Measurements from ENCODE around the gene SIKE1. TPM values are rescaled to one million over a fixed set of nuclear protein-coding genes. Genes with fewer than 3 reads are reported as not detected.

SIKE1 gene
- total RNA-seq, 1 experiment from 2014 or later, result 61.9 TPM

- H3K27me3 ChIP-seq (ENCODE audit: insufficient read depth, low read depth), result no peaks in the 10 kb centered on the region
- no peaks in the 10 kb centered on the region for H3K4me1 ChIP-seq (replicated peaks; ENCODE audit: insufficient read depth)
- H4K20me1 ChIP-seq (ENCODE audit: insufficient read depth), result no peaks in the 10 kb centered on the region
- ChIA-PET CTCF (no interaction called here), POLR2A (ENCODE audit: unreplicated experiment) (interaction anchor here (0.6 to 1.0 kb wide), 2 partner anchors 15 to 454 kb away, joined by 4 to 5 read pairs; no protein-coding TSS in a partner anchor)
- H3K9me3 ChIP-seq (ENCODE audit: insufficient read depth, low read depth), result no peaks in the 10 kb centered on the region
- TF ChIP-seq CTCF (conservative IDR thresholded peaks at IDR 0.05) (no peak), EZH2 (IDR thresholded peaks at IDR 0.05; ENCODE audit: low read depth) (no peak)
- no peaks in the 10 kb centered on the region for H3K79me2 ChIP-seq (ENCODE audit: low read depth)
- no peak for DNase-seq
- no peak overlapping the region for H3K27ac ChIP-seq
- H3K4me3 ChIP-seq, result no peak overlapping the region
- no peaks in the 10 kb centered on the region for H3K9me2 ChIP-seq (ENCODE audit: insufficient read depth)
- H3K36me3 ChIP-seq (ENCODE audit: low read depth), result peaks cover 23% of the 10 kb centered on the region
- intact Hi-C loops (cut with micrococcal nuclease; ENCODE audit: unreplicated experiment), result no loop called here
- H2AFZ ChIP-seq, result no peak overlapping the region
- H3K4me2 ChIP-seq, result no peak overlapping the region
- BruUV-seq (replicated peaks), result no TSS peak
- no peaks in the 10 kb centered on the region for H3F3A ChIP-seq (ENCODE audit: insufficient read depth, low read depth)
Measured at GRCh38 chr1:114770989-114771388, 9.5 kb downstream of the SIKE1 start.

GRCh38 chr1:114764689-114765088 lies 15.8 kb downstream of the SIKE1 start:
- Histone ChIP-seq H3K4me1 (replicated peaks; ENCODE audit: insufficient read depth) (no peaks in the 10 kb centered on the region), H3K9me3 (ENCODE audit: insufficient read depth, low read depth) (peaks cover 3% of the 10 kb centered on the region; the same call in 1 of the 2 replicates), H3F3A (ENCODE audit: insufficient read depth, low read depth) (no peaks in the 10 kb centered on the region), H3K27ac (no peak overlapping the region), H3K36me3 (ENCODE audit: low read depth) (no peaks in the 10 kb centered on the region), H3K9me2 (ENCODE audit: insufficient read depth) (no peaks in the 10 kb centered on the region), H3K27me3 (ENCODE audit: insufficient read depth, low read depth) (no peaks in the 10 kb centered on the region), H3K4me3 (no peak overlapping the region), H3K4me2 (no peak overlapping the region), H3K79me2 (ENCODE audit: low read depth) (no peaks in the 10 kb centered on the region), H4K20me1 (ENCODE audit: insufficient read depth) (no peaks in the 10 kb centered on the region), H2AFZ (no peak overlapping the region)
- ChIA-PET CTCF (interaction anchor here (0.6 kb wide), 1 partner anchor 260 kb away, joined by 3 read pairs; no protein-coding TSS in a partner anchor), POLR2A (ENCODE audit: unreplicated experiment) (no interaction called here)
- no peak for DNase-seq
- intact Hi-C loops (cut with micrococcal nuclease; ENCODE audit: unreplicated experiment), result no loop called here
- TF ChIP-seq CTCF (conservative IDR thresholded peaks at IDR 0.05) (peak; percentile 32; the same call in 1 of the 2 replicates), EZH2 (IDR thresholded peaks at IDR 0.05; ENCODE audit: low read depth) (no peak)
- BruUV-seq (replicated peaks), result no TSS peak

GRCh38 chr1:114758256-114758832 lies 22.1 kb downstream of the SIKE1 start:
- H3K27ac ChIP-seq, result peak overlapping the region; percentile 87
- TF ChIP-seq EZH2 (IDR thresholded peaks at IDR 0.05; ENCODE audit: low read depth) (no peak), CTCF (conservative IDR thresholded peaks at IDR 0.05) (peak; percentile 8; the same call in 1 of the 2 replicates)
- H3K4me1 ChIP-seq (replicated peaks; ENCODE audit: insufficient read depth), result peaks cover 34% of the 10 kb centered on the region
- peak overlapping the region; percentile 84 for H3K4me2 ChIP-seq
- ChIA-PET CTCF (no interaction called here), POLR2A (ENCODE audit: unreplicated experiment) (interaction anchor here (0.6 kb wide), 1 partner anchor 19 kb away, joined by 3 read pairs; no protein-coding TSS in a partner anchor)
- peak overlapping the region; percentile 91 for H2AFZ ChIP-seq
- H3F3A ChIP-seq (ENCODE audit: insufficient read depth, low read depth), result peaks cover 22% of the 10 kb centered on the region
- H3K9me2 ChIP-seq (ENCODE audit: insufficient read depth), result no peaks in the 10 kb centered on the region
- peaks cover 19% of the 10 kb centered on the region for H3K36me3 ChIP-seq (ENCODE audit: low read depth)
- BruUV-seq (replicated peaks), result TSS peak; percentile 83
- peak in 1 of 2 experiments; percentile 64 for DNase-seq
- peaks cover under 1% of the 10 kb centered on the region; the same call in 1 of the 2 replicates for H3K9me3 ChIP-seq (ENCODE audit: insufficient read depth, low read depth)
- peaks cover 39% of the 10 kb centered on the region for H4K20me1 ChIP-seq (ENCODE audit: insufficient read depth)
- H3K79me2 ChIP-seq (ENCODE audit: low read depth), result peaks cover 45% of the 10 kb centered on the region
- intact Hi-C loops (cut with micrococcal nuclease; ENCODE audit: unreplicated experiment), result loop anchor here (1.0 to 5.0 kb wide), 2 partner anchors 22 to 354 kb away; partner anchors contain the start of gene SIKE1
- no peaks in the 10 kb centered on the region for H3K27me3 ChIP-seq (ENCODE audit: insufficient read depth, low read depth)
- peak overlapping the region; percentile 79 for H3K4me3 ChIP-seq

Data from PC-9 (cell line).